AG09319 (cell line): Measurements from ENCODE around the gene LARP1.
"Not testable (repeated sequence)": the region's sequence is repeated elsewhere in the genome, so short reads cannot be mapped to it uniquely, and the experiment has no call there.

Experiments used
- DNase-seq: peaks from one replicate; pipeline ENCODE4 v3.0.0-alpha.2; 2010; ENCODE audit warnings: low read depth; ENCODE audit errors: extremely low read depth
- CTCF ChIP-seq: IDR thresholded peaks from 2 replicates; pipeline ENCODE4 v1.5.1; 2011; ENCODE audit warnings: low read depth, mild to moderate bottlenecking, inconsistent platforms, low read length, moderate library complexity

Gene LARP1

GRCh38 chr5:154758493-154758892, 3.3 kb downstream of the LARP1 start:
- no peak for TF ChIP-seq CTCF
- no peak for DNase-seq

DNA sequence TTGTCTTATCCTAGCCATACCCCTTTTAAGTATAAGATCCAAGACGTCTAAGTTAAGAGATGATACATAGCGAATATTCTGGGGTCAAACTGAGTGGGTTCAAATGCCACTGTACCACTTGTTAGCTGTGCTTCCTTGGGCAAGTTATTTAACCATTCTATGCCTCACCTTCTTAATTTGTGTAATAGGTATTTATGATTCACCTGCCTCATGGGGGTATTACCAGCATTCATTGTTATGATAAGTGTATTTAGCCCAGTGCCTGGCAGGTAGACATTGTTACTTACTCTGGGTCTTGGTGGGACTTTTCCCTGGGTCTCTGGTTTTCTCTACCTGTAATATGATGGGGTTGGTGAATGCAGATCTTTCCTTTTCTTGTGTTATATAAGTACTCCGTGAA, 3.8 kb downstream of the LARP1 start:
- DNase-seq, result no peak

GRCh38 chr5:154759868-154760267, 4.7 kb downstream of the LARP1 start:
- not testable (repeated sequence) for DNase-seq

More for the DNA sequence above, 3.8 kb downstream of the LARP1 start:
- no peak for TF ChIP-seq CTCF

DNA sequence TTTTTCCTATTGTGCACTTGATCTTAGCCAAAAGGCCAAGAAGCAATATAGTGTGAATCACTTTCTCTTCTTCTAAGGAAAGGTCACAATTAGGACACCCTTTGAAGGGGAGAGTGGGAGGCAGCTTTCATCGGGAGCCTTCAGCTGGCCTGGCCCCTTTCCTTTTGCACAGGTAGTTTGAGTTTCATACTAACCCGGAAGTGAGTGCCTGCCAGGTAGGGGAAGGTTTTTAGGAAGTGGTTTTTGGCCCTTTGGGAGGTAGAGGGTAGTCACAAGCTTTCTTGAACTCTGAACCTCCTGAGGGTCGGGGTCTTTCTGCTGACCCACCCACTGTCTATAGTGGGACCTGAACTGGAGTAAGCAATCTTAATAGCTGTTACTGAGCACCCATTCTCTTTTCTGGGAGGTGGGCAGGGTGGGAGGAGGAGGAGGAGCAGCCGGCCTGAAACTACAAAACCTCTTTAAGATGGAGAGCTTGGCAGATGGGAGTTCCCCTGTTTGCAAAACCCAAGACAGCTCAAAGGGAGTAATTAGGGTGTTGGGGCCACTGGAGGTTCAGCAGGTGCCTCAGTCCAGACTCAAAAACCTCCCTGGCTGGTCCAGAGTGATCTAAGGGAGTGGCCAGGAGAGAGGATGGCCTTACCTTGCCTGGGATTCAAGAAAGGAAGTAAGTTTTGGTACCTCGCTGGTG, 6.0 kb downstream of the LARP1 start:
- no peak for DNase-seq
- no peak for TF ChIP-seq CTCF

DNA sequence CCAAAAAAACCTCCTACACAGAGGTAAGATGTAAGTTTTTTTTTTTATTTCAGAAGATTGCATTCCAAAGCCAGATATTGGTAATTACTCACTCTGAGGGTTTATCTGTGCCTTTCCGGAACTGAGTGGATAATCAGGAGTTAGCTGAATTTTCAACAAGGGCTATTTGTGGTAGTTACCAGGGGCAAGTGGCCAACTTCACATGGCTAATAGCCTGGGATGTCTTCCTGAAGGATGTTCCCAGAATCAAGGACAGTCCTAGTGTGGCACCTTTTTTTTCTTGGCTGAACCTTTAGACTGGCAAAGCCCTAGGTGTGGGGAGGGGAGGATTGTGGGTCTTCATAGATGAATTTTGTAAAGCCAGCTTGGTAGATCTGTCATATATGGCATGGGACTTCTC, 7.1 kb downstream of the LARP1 start:
- no peak for DNase-seq
- TF ChIP-seq CTCF, result no peak

DNA sequence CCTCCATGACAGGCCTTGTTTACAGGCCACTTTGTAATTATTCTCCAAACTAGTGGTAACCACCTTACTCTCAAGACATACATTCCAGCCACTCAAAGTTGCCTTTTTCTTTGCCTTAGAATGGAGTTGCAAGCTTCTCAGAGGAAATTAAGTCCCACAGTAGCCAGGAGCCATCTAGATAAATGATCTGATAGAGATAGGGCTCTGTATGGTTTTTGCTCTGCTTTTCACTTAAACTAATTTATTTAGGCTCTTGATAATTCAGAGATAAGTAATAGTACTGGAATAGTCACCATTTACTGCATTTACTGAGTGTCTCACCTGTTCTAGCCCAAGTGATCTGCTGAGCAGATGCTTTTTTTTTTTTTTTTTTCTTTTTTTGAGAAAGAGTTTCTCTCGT, 7.5 kb downstream of the LARP1 start:
- no peak for TF ChIP-seq CTCF
- no peak for DNase-seq

- no peak for TF ChIP-seq CTCF
- no peak for DNase-seq
Observed at GRCh38 chr5:154764967-154765366, 9.8 kb downstream of the LARP1 start.

GRCh38 chr5:154765396-154765925, 10.3 kb downstream of the LARP1 start:
- no peak for TF ChIP-seq CTCF

More at GRCh38 chr5:154765396-154765925, 10.3 kb downstream of the LARP1 start:
- DNase-seq, result no peak
